Activated CD4-positive, alpha-beta T cell treated with anti-CD3 and anti-CD28 coated beads, Interleukin-2, amount 50 U/mL, for 1 hour (primary cell): ENCODE measurements around the gene INTS12.

ENCODE experiments used
- DNase-seq: peaks from one replicate; pipeline ENCODE4 v3.0.0-alpha.2; 2020

INTS12 gene

DNA sequence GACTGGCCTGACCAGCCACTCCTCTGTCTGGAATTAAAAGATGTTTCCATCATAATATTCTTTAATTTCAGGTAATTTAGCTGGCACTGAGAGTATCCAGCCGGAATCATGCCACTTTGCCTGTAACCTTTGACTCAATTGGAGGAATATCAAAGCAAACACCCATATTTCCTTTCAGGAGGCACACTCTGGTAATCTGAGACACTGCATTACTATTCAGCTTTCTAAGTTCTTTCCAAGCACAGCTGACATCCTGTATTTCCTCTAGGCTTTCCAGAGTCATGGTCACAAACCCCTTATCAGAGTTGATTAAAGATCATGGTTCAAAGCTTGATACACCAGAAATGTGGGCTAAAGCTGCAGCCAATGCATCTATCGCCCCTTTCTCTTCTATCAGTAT, 29.3 kb downstream of the INTS12 start:
- DNase-seq = no peak

DNA sequence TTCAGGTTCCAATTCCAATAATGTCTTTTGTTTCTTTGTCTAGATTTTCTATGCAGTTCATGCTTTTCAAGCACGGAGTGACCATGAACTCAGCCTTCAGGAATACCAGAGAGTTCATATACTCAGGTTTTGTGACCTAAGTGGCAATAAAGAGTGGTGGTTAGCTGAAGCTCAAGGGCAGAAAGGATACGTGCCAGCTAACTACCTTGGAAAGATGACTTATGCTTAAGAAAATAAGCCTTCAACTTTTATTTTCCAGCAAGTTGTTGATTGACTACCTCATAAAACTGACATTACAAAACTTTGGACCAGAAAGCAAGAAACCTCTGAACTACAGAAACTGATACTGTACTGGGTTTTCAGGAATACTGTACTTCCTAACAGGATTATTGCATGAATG, 30.8 kb downstream of the INTS12 start:
- no peak for DNase-seq

DNA sequence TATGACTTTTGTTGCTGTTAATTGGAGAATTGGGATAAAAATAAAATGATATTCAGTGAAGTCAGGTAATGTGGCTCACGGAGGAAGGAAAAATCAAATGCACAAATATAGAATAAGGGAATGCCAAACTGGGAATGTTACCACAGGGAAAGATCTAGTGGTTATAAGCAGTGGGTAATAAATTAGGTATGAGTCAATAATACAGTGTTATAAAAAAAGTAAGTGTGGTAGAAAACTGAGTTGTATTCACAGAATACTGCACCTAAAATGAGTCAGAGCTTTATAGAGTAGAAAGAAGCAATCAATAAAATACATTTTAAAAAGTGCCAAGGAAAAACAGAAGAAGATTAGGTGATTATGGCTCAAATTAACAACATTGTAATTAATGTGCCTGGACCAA, 34.5 kb downstream of the INTS12 start:
- DNase-seq = no peak

- DNase-seq = no peak
Observed at GRCh38 chr4:105671301-105671700, 37.2 kb downstream of the INTS12 start.

DNA sequence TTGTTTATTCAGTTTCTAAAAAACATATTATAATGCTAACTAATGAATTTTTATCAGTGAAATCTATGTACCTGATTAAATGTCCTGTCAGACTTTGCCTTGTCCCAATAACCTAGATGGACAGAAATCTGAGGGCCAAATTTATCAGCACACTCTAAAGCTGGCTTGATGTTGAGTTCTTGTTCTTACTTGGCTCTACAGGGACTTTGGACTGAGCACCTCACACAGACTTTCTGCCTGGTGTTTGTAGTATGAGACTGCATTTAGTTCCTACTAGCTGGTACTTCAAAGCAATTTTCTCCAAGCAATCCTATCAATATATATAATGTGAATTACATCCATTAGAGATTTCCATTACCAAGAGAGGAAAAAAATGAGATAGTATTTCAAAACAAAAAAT, 37.8 kb downstream of the INTS12 start:
- DNase-seq = no peak

- DNase-seq = no peak
Observed at GRCh38 chr4:105666693-105667092, 41.8 kb downstream of the INTS12 start.

GRCh38 chr4:105662935-105663675, 45.4 kb downstream of the INTS12 start:
- no peak for DNase-seq

DNA sequence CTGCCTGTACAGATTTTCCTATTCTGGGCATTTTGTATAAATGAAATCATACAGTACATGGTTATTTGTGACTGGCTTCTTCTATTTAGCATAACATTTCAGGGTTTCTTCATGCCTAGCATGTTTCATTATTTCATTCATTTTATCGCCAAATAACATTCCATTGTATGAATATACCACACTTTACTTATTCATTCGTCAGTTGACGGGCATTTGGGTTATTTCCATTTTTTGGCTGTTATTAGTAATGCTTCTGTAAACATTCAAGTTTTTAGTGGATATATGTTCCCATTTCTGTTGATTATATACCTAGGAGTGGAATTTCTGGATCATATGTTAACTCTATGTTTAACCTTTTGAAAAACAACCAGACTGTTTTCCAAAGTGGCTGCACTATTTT, 47.5 kb downstream of the INTS12 start:
- no peak for DNase-seq

DNA sequence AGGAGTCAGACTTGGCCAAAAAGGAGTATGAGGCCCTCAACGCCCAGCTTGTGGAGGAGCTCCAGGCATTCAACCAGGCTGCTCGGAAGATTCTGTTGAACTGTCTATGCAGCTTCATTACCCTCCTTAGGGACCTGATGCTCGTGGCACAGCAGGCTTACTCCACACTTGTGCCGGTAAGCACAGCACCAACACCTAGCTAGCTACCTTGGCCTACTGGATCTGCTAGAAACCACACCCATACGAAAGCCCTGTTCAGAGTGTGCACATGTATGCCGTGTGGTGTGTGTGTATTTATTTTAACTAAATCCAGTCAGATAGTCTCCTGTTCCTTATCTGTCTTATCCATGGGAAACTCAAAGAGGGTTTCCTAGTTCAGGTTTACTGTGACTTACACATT, 49.3 kb downstream of the INTS12 start:
- DNase-seq = no peak

- no peak for DNase-seq
Observed at GRCh38 chr4:105657117-105657765, 51.2 kb downstream of the INTS12 start.

GRCh38 chr4:105652286-105652888, 56.1 kb downstream of the INTS12 start:
- DNase-seq = no peak

GRCh38 chr4:105651884-105652283, 56.6 kb downstream of the INTS12 start:
- no peak for DNase-seq

DNA sequence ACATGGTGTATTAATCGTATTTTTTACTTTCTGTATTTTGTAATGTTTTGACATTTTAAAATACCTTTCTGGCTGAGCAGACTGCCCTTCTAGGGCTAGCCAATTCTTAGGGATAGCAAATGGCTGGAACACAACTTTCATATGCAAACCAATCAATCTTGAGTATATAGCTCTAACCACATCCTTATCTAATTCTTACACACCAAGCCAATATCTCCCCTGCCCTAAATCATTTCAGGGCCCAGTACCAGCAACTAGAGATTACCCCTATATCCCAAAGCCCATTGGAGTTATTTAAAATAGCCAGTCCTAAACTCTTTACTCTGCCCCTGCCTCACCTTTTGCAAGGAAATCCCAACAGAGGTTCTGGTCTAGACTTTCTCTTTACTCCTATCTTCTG, 58.3 kb downstream of the INTS12 start:
- no peak for DNase-seq

- DNase-seq = no peak
Observed at GRCh38 chr4:105645440-105645839, 63.0 kb downstream of the INTS12 start.

GRCh38 chr4:105644257-105644656, 64.2 kb downstream of the INTS12 start:
- DNase-seq = no peak

GRCh38 chr4:105641845-105642244, 66.6 kb downstream of the INTS12 start:
- no peak for DNase-seq

DNA sequence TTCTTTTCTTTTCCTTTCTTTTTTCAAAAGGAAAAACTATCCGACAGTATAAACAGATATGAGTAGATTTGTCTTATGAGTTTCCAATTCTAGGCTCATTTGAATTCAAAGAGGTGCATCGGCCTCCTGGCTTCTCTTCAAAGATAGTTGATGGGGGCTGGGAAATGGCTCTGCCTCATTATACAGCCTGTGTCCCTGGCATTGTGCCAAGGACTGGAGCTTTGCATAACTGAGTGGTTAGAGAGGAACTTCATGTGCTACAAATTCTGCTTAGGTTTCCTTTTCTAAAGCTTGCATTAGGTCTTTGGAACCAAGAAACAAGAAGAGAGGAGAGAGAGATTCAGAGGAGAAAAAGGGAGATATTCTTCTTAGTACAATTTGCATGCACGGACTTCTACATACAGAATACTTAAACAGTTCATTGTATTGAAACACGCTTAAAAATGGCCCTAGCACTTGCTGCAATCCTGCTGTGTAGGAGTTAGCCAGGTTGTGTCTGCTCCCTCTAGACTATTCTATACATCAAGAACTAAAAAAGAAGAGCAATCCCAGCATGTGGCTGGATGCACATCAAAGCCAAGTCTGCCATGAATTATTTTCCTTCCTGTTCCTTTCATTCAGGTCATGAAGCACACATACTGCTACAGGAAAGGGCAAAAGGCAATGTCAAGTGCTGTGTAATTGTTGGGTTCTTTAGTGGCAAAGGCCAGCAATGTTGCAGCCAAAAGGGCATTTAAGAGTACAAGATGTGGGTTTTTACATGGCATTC, 70.9 kb downstream of the INTS12 start:
- DNase-seq = no peak

GRCh38 chr4:105634402-105635080, 73.9 kb downstream of the INTS12 start:
- DNase-seq = no peak

- DNase-seq = no peak
Observed at GRCh38 chr4:105633241-105633640, 75.2 kb downstream of the INTS12 start.
